HG02588 (cell line): Measurements from ENCODE around the gene FAM219A.
"Not testable (repeated sequence)": the region's sequence is repeated elsewhere in the genome, so short reads cannot be mapped to it uniquely, and the experiment has no call there.

Experiments
- ATAC-seq: cut with Tn5 transposase; IDR thresholded peaks from one replicate; pipeline ENCODE4 v1.9.1; 2021; ENCODE audit warnings: mild to moderate bottlenecking, moderate library complexity; ENCODE audit not compliant: unreplicated experiment

The FAM219A gene

GRCh38 chr9:34378376-34379060 is 79.9 kb downstream of the FAM219A start:
- ATAC-seq, result no peak

- ATAC-seq, result no peak
Measured at GRCh38 chr9:34377404-34377746, 81.0 kb downstream of the FAM219A start.

DNA sequence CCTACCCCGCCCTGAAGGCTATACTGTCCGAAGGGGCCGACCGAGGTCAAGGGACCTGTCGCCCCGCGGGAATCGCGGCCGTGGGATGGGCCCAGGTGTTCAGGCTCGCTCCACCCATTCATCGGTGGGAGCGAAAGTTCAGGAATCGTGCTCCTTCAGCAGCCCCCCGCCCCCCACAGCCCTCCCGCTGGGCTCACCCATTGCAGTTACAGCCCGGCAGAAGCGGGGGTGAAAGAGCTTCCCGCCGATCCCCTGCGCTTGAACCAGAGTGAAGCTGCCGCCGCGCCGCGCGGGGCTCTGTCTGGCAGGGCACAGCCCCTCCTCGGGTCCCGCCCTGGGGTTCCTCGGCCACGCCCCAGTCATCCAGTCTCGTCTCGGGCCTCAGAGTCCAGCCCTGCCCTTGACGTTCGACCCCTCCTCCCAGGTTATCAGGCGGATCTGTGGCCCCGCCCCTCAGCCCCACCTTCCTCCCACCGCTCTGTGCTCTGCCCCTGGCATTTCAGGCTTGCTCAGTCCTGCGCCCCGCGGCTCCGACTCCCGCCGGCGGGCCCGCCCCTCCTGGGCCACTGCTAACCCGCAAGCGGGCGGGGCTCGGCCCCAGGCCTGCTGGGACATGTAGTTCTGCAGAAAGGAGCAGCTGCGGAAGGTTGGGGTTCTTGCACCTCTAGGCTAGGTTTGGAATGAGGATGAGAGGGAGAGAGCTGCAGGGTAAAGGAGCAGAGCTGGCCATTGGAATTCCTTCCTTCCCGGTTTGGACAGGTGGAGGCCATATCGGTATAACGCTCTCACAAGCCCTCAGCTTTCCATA is 81.6 kb downstream of the FAM219A start, which contains the start of gene MYORG:
Gene MYORG (minus strand): TSS at position 303 of the 808 bp plus-strand sequence. CDS start 3,955 bp downstream, outside the sequence.
- ATAC-seq, result peak; percentile 87

- no peak for ATAC-seq
Measured at GRCh38 chr9:34375901-34376595, 82.3 kb downstream of the FAM219A start.

DNA sequence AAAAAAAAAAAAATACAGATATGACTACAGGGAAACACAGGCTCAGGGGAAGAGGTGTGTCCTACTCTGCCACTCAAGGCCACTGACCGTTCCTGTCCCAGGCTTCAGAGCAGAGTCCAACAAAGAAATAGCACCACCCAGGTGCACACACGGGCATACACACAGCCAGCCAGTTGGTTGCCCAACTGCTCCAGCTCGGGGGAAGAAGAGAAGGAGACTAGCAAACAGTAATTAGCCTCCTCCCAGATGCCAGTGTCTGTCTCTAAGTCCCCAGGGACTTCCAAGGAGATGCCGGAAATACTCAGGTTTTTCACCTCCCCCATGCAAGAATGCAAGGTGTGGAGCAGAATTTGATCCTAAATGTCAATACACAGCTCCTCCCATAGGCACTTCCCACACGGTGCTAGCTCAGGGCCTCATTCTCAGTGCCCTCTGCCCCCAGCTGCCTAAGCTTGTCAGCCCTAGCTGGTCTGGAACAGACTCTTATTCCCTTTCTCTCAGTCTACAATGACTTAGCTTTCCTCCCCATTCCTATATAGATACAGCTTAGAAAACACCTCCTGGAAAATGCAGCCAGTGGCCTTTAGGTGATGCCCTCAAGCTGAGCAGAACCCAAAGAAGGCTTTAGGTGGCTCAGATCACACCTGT is 83.3 kb downstream of the FAM219A start:
- no peak for ATAC-seq

DNA sequence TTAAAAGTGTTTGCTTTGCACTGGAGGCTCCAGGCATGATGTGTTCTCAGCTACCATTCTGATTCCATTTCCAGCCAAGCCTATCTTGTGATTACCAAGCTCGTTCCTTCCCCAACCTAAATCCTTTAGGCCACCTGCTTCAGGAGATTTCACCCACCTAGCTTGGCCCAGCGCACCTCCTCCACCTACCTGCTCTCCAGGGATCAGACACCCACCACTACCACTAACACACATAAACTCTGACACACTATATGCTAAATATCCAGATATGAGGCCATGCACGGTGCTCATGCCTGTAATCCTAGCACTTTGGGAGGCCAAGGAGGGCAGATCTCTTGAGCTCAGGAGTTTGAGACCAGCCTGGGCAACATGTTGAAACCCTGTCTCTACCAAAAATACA is 84.0 kb downstream of the FAM219A start:
- no peak for ATAC-seq

GRCh38 chr9:34373749-34374148 is 84.6 kb downstream of the FAM219A start:
- ATAC-seq, result no peak

DNA sequence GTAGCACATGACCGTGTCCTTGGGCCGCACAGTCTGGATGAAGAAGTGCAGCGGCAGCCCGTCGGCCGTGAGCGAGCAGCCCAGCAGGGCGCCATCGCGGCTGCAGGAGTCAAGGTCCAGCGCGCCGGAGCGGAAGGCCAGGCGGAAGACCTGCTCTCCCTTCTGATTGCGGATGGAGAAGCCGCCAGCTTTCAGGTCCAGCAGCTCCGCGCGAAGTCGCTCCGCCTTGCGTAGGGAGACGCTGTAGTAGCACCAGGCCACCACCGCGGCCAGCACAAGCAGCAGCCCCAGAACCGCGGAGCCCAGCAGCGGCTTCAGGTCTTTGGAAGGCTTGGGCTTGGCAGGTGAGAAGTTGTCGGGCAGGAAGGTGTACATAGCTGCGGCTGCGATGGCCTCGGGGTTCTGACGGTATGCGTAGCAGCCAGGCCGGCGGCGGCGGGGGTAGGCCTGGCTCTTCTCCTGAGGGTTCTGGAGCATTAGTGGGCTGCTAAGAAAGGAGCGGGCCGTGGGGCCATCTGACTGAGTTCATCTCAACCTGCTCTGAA is 85.8 kb downstream of the FAM219A start:
- no peak for ATAC-seq

GRCh38 chr9:34371886-34372466 is 86.4 kb downstream of the FAM219A start:
- ATAC-seq, result no peak

GRCh38 chr9:34370970-34371880 is 87.1 kb downstream of the FAM219A start:
- no peak for ATAC-seq

DNA sequence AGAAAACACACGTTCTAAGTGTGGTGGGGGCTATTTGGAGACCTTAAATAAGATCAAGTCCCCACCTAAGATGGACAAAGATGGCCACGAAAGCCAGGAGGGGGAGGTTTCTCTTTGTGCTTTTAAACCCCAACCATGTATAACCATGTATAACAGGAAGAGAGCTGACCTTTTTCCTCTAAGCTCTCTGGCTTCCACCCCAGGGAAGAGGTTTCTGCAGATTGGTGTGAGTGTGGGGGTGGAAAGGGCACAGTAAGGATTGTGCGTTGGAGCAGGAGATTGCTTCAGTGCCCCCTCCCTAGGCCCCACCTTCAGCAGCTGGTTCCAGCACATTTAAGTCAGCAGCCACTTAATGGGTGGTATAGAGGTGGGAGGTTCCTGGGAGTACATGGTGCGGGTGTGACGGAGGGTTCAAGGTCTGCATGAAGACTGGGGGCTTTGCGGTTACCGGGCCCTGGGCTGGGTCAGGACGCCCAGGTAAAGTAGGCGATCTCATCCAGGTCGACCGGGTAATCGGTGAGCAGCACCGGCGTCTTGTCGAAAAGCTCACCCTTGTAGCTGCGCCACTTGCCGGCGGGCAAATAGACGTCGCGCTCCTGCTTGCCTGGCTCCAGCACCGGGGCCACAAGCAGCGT is 87.9 kb downstream of the FAM219A start:
- ATAC-seq, result no peak

- ATAC-seq, result no peak
Measured at GRCh38 chr9:34369636-34370035, 88.7 kb downstream of the FAM219A start.

DNA sequence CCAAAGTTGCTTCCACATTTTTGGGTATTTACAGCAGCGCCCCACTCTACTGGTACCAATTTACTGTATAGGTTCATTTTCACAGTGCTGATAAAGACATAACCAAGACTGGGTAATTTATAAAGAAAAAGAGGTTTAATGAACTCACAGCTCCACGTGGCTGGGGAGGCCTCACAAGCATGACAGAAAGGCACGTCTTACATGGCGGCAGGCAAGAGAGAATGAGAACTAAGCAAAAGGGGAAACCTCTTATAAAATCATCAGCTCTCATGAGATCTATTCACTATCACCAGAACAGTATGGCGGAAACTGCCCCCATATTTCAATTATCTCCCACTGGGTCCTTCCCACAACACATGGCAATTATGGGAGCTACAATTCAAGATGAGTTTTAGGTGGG is 89.6 kb downstream of the FAM219A start:
- not testable (repeated sequence) for ATAC-seq

- ATAC-seq, result not testable (repeated sequence)
Measured at GRCh38 chr9:34367751-34368410, 90.5 kb downstream of the FAM219A start.

GRCh38 chr9:34366365-34366764 is 92.0 kb downstream of the FAM219A start:
- ATAC-seq, result no peak

GRCh38 chr9:34365282-34365681 is 93.1 kb downstream of the FAM219A start:
- ATAC-seq, result no peak

- ATAC-seq, result no peak
Measured at GRCh38 chr9:34363619-34364351, 94.6 kb downstream of the FAM219A start.
